GM23338 (cell line): ENCODE data around the gene CPLX1. TPM values are rescaled to one million over a fixed set of nuclear protein-coding genes. Genes with fewer than 3 reads are reported as not detected.

Experiments used
- ATAC-seq: fragments of 200-7000 bp; cut with Tn5 transposase; 3 replicates; pipeline ENCODE4 v1.9.1; 2020
- DNase-seq: peaks from one replicate; pipeline ENCODE4 v3.0.0-alpha.2; 2015; ENCODE audit warnings: low spot score
- H2AFZ ChIP-seq: fragments of 200-600 bp; sonication (generic); 2 replicates; pipeline ENCODE4 v1.8.0; 2016; ENCODE audit warnings: antibody characterized with exemption, mild to moderate bottlenecking, moderate library complexity
- H3F3A ChIP-seq: fragments of 200-600 bp; sonication (generic); replicated peaks from 2 replicates; pipeline ENCODE4 v1.8.0; 2017; ENCODE audit warnings: antibody characterized with exemption, mixed run types, low read depth
- H3K27ac ChIP-seq: fragments of 200-600 bp; sonication (generic); 2 replicates; pipeline ENCODE4 v1.6.1; 2016; ENCODE audit warnings: low read depth
- H3K27me3 ChIP-seq: fragments of 200-600 bp; sonication (generic); 2 replicates; pipeline ENCODE4 v1.8.0; 2016; ENCODE audit warnings: mild to moderate bottlenecking, mixed run types, moderate library complexity; ENCODE audit not compliant: insufficient read depth
- H3K36me3 ChIP-seq: fragments of 200-600 bp; sonication (generic); 2 replicates; pipeline ENCODE4 v1.8.0; 2016; ENCODE audit warnings: mild to moderate bottlenecking; ENCODE audit not compliant: insufficient read depth
- H3K4me1 ChIP-seq: fragments of 200-600 bp; sonication (generic); 2 replicates; pipeline ENCODE4 v1.8.0; 2016; ENCODE audit warnings: mild to moderate bottlenecking, moderate library complexity; ENCODE audit not compliant: insufficient read depth
- H3K4me2 ChIP-seq: fragments of 200-600 bp; sonication (generic); 2 replicates; pipeline ENCODE4 v1.7.1; 2017; ENCODE audit warnings: mixed run types
- H3K4me3 ChIP-seq: fragments of 200-600 bp; sonication (generic); 2 replicates; pipeline ENCODE4 v1.6.1; 2016; ENCODE audit warnings: mixed run types
- H3K79me2 ChIP-seq: fragments of 200-600 bp; sonication (generic); replicated peaks from 2 replicates; pipeline ENCODE4 v1.8.0; 2017; ENCODE audit warnings: mild to moderate bottlenecking; ENCODE audit not compliant: insufficient read depth
- H3K9me2 ChIP-seq: fragments of 200-600 bp; sonication (generic); 2 replicates; pipeline ENCODE4 v1.8.0; 2017; ENCODE audit not compliant: insufficient read depth
- H4K20me1 ChIP-seq: fragments of 200-600 bp; sonication (generic); replicated peaks from 2 replicates; pipeline ENCODE4 v1.8.0; 2017; ENCODE audit warnings: mild to moderate bottlenecking; ENCODE audit not compliant: insufficient read depth
- H3K27ac Mint-ChIP-seq: 2 replicates; pipeline ENCODE4 v1.8.0; 2020; ENCODE audit warnings: inconsistent platforms, mild to moderate bottlenecking, moderate library complexity, mixed read lengths
- H3K27me3 Mint-ChIP-seq: 3 replicates; pipeline ENCODE4 v1.8.0; 2022; ENCODE audit warnings: low read depth, mild to moderate bottlenecking, moderate library complexity, mixed read lengths, inconsistent platforms; ENCODE audit not compliant: insufficient read depth, poor library complexity
- H3K36me3 Mint-ChIP-seq: 3 replicates; pipeline ENCODE4 v1.8.0; 2021; ENCODE audit warnings: low read depth, mild to moderate bottlenecking, inconsistent platforms, moderate library complexity, mixed read lengths
- H3K4me1 Mint-ChIP-seq: 3 replicates; pipeline ENCODE4 v1.8.0; 2020; ENCODE audit warnings: mild to moderate bottlenecking, inconsistent platforms, mixed read lengths
- H3K4me3 Mint-ChIP-seq: 3 replicates; pipeline ENCODE4 v1.8.0; 2021; ENCODE audit warnings: moderate library complexity, mild to moderate bottlenecking, inconsistent platforms, mixed read lengths
- H3K9me3 Mint-ChIP-seq: 3 replicates; pipeline ENCODE4 v1.8.0; 2020; ENCODE audit warnings: moderate library complexity, mild to moderate bottlenecking, inconsistent platforms, mixed read lengths
- EZH2phosphoT487 ChIP-seq: fragments of 200-600 bp; sonication (generic); IDR thresholded peaks from one replicate; pipeline ENCODE4 v1.8.1; 2018; ENCODE audit warnings: antibody characterized with exemption; ENCODE audit not compliant: unreplicated experiment
- JUNB ChIP-seq: IDR thresholded peaks from one replicate; pipeline ENCODE4 v1.6.1; 2016; ENCODE audit warnings: antibody characterized with exemption; ENCODE audit not compliant: unreplicated experiment
- POLR2AphosphoS5 ChIP-seq: IDR thresholded peaks from 2 replicates; pipeline ENCODE4 v1.6.1; 2016; ENCODE audit warnings: antibody characterized with exemption, low read depth
- STAT1 ChIP-seq: IDR thresholded peaks from one replicate; pipeline ENCODE4 v1.6.1; 2016; ENCODE audit warnings: antibody characterized with exemption; ENCODE audit not compliant: unreplicated experiment
- polyA plus RNA-seq: library from polyadenylated mRNA; unstranded; fragments of >200 nt; fragmentation: Nextera tagmentation; extraction: Ambion mirVana; gene quantifications from 2 replicates; pipeline ENCODE4 v1.2.1, GENCODE V29; 2016
- total RNA-seq: library from RNA; depleted of rRNA; stranded (reverse); fragments of >200 nt; shearing (Covaris generic); gene quantifications from 2 replicates; pipeline ENCODE4 v1.2.3, GENCODE V29; 2014
- TF ChIP-seq, protein P1 (sequence below): fragments of 250-450 bp; sonication (Bioruptor Pico); IDR thresholded peaks from 2 replicates; pipeline ENCODE4 v1.5.0; 2020; ENCODE audit warnings: mild to moderate bottlenecking, moderate library complexity
- TF ChIP-seq, protein P2 (sequence below): IDR thresholded peaks from one replicate; pipeline ENCODE4 v1.6.1; 2018; ENCODE audit warnings: antibody characterized with exemption; ENCODE audit not compliant: unreplicated experiment

The CPLX1 gene
- total and polyA plus RNA-seq, 2 experiments from 2014 or later: 0.86 to 0.97 TPM

DNA sequence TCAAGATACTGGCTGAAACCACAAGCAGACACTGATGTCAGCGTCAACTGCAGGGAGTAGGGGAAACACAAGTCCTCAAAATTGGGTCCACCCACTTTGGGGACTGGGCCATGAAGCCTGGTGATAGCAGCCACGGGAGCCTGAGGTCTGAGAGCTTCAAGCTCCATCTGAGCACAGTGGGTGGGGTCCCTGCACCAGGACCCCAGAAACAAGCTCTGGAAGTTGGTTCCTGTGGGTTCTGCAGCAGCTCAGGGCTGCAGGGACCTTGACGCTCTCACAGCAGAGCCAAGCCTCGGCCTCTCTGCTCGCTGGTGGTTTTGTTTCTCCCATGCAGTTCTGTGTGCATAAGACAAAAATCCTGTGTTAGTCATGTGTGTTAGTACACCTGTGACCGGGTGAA, 54.5 kb downstream of the CPLX1 start (continued):
- TF ChIP-seq, protein P1, sequence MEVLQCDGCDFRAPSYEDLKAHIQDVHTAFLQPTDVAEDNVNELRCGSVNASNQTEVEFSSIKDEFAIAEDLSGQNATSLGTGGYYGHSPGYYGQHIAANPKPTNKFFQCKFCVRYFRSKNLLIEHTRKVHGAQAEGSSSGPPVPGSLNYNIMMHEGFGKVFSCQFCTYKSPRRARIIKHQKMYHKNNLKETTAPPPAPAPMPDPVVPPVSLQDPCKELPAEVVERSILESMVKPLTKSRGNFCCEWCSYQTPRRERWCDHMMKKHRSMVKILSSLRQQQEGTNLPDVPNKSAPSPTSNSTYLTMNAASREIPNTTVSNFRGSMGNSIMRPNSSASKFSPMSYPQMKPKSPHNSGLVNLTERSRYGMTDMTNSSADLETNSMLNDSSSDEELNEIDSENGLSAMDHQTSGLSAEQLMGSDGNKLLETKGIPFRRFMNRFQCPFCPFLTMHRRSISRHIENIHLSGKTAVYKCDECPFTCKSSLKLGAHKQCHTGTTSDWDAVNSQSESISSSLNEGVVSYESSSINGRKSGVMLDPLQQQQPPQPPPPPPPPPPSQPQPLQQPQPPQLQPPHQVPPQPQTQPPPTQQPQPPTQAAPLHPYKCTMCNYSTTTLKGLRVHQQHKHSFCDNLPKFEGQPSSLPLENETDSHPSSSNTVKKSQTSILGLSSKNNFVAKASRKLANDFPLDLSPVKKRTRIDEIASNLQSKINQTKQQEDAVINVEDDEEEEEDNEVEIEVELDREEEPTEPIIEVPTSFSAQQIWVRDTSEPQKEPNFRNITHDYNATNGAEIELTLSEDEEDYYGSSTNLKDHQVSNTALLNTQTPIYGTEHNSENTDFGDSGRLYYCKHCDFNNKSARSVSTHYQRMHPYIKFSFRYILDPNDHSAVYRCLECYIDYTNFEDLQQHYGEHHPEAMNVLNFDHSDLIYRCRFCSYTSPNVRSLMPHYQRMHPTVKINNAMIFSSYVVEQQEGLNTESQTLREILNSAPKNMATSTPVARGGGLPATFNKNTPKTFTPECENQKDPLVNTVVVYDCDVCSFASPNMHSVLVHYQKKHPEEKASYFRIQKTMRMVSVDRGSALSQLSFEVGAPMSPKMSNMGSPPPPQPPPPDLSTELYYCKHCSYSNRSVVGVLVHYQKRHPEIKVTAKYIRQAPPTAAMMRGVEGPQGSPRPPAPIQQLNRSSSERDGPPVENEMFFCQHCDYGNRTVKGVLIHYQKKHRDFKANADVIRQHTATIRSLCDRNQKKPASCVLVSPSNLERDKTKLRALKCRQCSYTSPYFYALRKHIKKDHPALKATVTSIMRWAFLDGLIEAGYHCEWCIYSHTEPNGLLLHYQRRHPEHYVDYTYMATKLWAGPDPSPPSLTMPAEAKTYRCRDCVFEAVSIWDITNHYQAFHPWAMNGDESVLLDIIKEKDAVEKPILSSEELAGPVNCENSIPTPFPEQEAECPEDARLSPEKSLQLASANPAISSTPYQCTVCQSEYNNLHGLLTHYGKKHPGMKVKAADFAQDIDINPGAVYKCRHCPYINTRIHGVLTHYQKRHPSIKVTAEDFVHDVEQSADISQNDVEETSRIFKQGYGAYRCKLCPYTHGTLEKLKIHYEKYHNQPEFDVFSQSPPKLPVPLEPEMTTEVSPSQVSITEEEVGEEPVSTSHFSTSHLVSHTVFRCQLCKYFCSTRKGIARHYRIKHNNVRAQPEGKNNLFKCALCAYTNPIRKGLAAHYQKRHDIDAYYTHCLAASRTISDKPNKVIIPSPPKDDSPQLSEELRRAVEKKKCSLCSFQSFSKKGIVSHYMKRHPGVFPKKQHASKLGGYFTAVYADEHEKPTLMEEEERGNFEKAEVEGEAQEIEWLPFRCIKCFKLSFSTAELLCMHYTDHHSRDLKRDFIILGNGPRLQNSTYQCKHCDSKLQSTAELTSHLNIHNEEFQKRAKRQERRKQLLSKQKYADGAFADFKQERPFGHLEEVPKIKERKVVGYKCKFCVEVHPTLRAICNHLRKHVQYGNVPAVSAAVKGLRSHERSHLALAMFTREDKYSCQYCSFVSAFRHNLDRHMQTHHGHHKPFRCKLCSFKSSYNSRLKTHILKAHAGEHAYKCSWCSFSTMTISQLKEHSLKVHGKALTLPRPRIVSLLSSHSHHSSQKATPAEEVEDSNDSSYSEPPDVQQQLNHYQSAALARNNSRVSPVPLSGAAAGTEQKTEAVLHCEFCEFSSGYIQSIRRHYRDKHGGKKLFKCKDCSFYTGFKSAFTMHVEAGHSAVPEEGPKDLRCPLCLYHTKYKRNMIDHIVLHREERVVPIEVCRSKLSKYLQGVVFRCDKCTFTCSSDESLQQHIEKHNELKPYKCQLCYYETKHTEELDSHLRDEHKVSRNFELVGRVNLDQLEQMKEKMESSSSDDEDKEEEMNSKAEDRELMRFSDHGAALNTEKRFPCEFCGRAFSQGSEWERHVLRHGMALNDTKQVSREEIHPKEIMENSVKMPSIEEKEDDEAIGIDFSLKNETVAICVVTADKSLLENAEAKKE (CRISPR knock-in tag): no peak

DNA sequence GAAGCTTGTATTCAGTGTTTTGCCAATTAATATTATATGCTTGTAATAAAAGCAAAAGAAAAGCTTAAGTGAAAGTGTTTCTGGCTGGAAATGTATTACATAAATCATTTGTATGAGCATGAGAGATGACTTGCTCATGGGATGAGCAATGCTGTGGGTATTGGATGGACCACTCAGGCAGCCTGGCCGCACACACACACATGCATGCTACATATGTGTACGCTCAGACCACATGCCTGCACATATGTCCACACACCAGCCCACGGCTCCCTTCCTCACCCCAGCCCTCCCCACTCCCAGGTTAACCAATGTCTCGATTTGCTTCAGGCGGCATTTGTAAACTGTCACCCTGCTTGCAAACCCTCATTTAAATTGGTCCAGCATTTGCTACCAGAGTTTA, 55.9 kb downstream of the CPLX1 start:
- no peak overlapping the region for H2AFZ ChIP-seq
- TF ChIP-seq STAT1 (no peak), POLR2AphosphoS5 (no peak), JUNB (no peak), EZH2phosphoT487 (no peak)
- TF ChIP-seq, protein P2, sequence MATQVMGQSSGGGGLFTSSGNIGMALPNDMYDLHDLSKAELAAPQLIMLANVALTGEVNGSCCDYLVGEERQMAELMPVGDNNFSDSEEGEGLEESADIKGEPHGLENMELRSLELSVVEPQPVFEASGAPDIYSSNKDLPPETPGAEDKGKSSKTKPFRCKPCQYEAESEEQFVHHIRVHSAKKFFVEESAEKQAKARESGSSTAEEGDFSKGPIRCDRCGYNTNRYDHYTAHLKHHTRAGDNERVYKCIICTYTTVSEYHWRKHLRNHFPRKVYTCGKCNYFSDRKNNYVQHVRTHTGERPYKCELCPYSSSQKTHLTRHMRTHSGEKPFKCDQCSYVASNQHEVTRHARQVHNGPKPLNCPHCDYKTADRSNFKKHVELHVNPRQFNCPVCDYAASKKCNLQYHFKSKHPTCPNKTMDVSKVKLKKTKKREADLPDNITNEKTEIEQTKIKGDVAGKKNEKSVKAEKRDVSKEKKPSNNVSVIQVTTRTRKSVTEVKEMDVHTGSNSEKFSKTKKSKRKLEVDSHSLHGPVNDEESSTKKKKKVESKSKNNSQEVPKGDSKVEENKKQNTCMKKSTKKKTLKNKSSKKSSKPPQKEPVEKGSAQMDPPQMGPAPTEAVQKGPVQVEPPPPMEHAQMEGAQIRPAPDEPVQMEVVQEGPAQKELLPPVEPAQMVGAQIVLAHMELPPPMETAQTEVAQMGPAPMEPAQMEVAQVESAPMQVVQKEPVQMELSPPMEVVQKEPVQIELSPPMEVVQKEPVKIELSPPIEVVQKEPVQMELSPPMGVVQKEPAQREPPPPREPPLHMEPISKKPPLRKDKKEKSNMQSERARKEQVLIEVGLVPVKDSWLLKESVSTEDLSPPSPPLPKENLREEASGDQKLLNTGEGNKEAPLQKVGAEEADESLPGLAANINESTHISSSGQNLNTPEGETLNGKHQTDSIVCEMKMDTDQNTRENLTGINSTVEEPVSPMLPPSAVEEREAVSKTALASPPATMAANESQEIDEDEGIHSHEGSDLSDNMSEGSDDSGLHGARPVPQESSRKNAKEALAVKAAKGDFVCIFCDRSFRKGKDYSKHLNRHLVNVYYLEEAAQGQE: no peak
- TF ChIP-seq, protein P1 (CRISPR knock-in tag): no peak

More for the DNA sequence above, 55.9 kb downstream of the CPLX1 start:
- Mint-ChIP-seq H3K9me3 (peaks cover 12% of the 10 kb centered on the region), H3K4me3 (no peak overlapping the region), H3K4me1 (peaks cover 26% of the 10 kb centered on the region), H3K27me3 (peaks cover 18% of the 10 kb centered on the region), H3K36me3 (peaks cover 67% of the 10 kb centered on the region), H3K27ac (no peak overlapping the region)
- ATAC-seq: no peak
- peaks cover 35% of the 10 kb centered on the region for H3F3A ChIP-seq
- H4K20me1 ChIP-seq: peaks cover 61% of the 10 kb centered on the region
- peaks cover 13% of the 10 kb centered on the region for H3K4me1 ChIP-seq
- no peak for DNase-seq
- 0 out of 2 replicates have a peak, but pooled peaks cover 4% of the 10 kb centered on the region for H3K36me3 ChIP-seq
- H3K4me3 ChIP-seq: no peak overlapping the region
- no peaks in the 10 kb centered on the region for H3K9me2 ChIP-seq
- H3K79me2 ChIP-seq: peaks cover 38% of the 10 kb centered on the region
- no peak overlapping the region for H3K4me2 ChIP-seq
- H3K27ac ChIP-seq: 0 out of 2 replicates have a peak overlapping the region, but pooled peaks have one; percentile 19
- H3K27me3 ChIP-seq: no peaks in the 10 kb centered on the region
